OCI-LY3 (cell line): ENCODE results near the gene SLC36A1.

Experiments used
- H2AFZ ChIP-seq: fragments of 200-600, 300-600 bp; shearing (Covaris generic); 2 replicates; pipeline ENCODE4 v1.6.0; 2014; ENCODE audit warnings: antibody characterized with exemption, low read depth, low read length
- H3K27ac ChIP-seq: fragments of 200-600, 300-600 bp; sonication (generic); 2 replicates; pipeline ENCODE4 v1.5.1; 2014; ENCODE audit warnings: mild to moderate bottlenecking, low read length, moderate library complexity, mixed read lengths
- H3K27me3 ChIP-seq: fragments of 200-600, 300-600 bp; sonication (generic); 2 replicates; pipeline ENCODE4 v1.6.1; 2014; ENCODE audit warnings: low read depth, low read length, mixed read lengths
- H3K36me3 ChIP-seq: fragments of 200-600, 300-600 bp; sonication (generic); replicated peaks from 2 replicates; pipeline ENCODE3; 2014; ENCODE audit warnings: low read depth, low read length, mixed read lengths
- H3K4me1 ChIP-seq: fragments of 300-600, 200-600 bp; sonication (generic); 2 replicates; pipeline ENCODE4 v1.6.1; 2014; ENCODE audit warnings: low read length, mixed read lengths
- H3K4me2 ChIP-seq: fragments of 200-600, 300-600 bp; sonication (generic); 2 replicates; pipeline ENCODE4 v1.6.1; 2014; ENCODE audit warnings: low read length, mixed read lengths
- H3K4me3 ChIP-seq: fragments of 300-600, 200-600 bp; sonication (generic); 2 replicates; pipeline ENCODE4 v1.5.1; 2014; ENCODE audit warnings: antibody characterized with exemption, mild to moderate bottlenecking, low read length, moderate library complexity
- H3K79me2 ChIP-seq: fragments of 300-600, 200-600 bp; shearing (Covaris generic); 2 replicates; pipeline ENCODE4 v1.6.1; 2014; ENCODE audit warnings: mild to moderate bottlenecking, low read length, mixed read lengths
- H3K9ac ChIP-seq: fragments of 300-600, 200-600 bp; shearing (Covaris generic); 2 replicates; pipeline ENCODE4 v1.6.0; 2014; ENCODE audit warnings: mild to moderate bottlenecking, low read length, moderate library complexity
- H3K9me3 ChIP-seq: fragments of 200-600, 300-600 bp; shearing (Covaris generic); 2 replicates; pipeline ENCODE4 v1.6.1; 2014; ENCODE audit warnings: low read length, mixed read lengths; ENCODE audit not compliant: insufficient read depth
- H4K20me1 ChIP-seq: fragments of 200-600, 300-600 bp; sonication (generic); 2 replicates; pipeline ENCODE4 v1.6.1; 2016; ENCODE audit warnings: low read length, mixed read lengths; ENCODE audit not compliant: insufficient read depth
- EZH2phosphoT487 ChIP-seq: fragments of 200-600 bp; shearing (Covaris generic); IDR thresholded peaks from 2 replicates; pipeline ENCODE4 v1.6.1; 2018; ENCODE audit warnings: antibody characterized with exemption, mixed run types, low read depth
- TF ChIP-seq, protein P1 (sequence below): fragments of 200-600, 300-600 bp; sonication (generic); IDR thresholded peaks from 2 replicates; pipeline ENCODE4 v1.5.1; 2014; ENCODE audit warnings: antibody characterized with exemption, low read length, low read depth

Gene SLC36A1

DNA sequence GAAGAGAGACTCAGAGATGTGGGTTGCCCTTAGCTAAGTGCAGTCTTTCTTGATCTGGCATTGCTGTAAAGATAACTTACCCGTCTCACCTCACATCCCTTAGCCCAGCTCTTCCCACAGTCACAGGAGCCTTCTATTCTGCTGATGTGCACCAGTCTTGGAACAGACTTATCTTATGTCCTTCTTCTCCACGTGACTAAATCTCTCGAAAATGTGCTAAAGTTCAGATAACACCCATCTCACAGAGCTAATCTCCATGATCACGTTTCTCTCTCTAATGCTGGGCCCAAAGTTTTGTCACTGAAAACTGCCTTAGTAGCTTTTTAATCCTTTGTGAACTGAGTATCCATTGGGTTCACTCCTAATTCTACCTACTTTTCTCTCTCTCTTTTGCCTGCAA, 16.7 kb downstream of the SLC36A1 start:
- Histone ChIP-seq H3K79me2 (no peaks in the 10 kb centered on the region), H2AFZ (no peak overlapping the region), H3K9ac (no peak overlapping the region), H3K4me2 (no peak overlapping the region), H3K9me3 (no peaks in the 10 kb centered on the region), H3K36me3 (no peaks in the 10 kb centered on the region), H4K20me1 (no peaks in the 10 kb centered on the region), H3K27ac (no peak overlapping the region), H3K4me3 (no peak overlapping the region), H3K27me3 (no peaks in the 10 kb centered on the region), H3K4me1 (peaks cover 11% of the 10 kb centered on the region)
- TF ChIP-seq, protein P1, sequence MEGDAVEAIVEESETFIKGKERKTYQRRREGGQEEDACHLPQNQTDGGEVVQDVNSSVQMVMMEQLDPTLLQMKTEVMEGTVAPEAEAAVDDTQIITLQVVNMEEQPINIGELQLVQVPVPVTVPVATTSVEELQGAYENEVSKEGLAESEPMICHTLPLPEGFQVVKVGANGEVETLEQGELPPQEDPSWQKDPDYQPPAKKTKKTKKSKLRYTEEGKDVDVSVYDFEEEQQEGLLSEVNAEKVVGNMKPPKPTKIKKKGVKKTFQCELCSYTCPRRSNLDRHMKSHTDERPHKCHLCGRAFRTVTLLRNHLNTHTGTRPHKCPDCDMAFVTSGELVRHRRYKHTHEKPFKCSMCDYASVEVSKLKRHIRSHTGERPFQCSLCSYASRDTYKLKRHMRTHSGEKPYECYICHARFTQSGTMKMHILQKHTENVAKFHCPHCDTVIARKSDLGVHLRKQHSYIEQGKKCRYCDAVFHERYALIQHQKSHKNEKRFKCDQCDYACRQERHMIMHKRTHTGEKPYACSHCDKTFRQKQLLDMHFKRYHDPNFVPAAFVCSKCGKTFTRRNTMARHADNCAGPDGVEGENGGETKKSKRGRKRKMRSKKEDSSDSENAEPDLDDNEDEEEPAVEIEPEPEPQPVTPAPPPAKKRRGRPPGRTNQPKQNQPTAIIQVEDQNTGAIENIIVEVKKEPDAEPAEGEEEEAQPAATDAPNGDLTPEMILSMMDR, result no peak
- TF ChIP-seq EZH2phosphoT487, result no peak

DNA sequence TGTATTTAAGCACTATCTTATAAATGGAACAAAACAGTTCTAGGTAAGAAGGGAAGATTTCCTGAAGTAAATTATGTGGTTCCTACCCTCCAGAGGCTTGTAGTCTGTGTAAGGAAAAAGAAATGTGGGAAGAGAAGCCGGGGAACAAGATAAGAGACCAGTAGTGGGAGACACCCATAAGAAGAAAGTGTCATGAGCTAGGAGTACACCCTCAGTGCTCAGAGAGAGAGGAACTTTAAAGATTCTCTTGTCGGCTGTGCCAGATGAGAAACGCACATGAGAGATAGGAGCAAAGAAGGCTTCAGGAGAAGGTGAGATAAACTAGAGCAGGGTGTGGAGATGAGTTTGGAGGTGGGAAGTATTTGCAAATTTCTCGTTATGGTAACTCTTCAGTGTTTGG, 18.1 kb downstream of the SLC36A1 start:
- Histone ChIP-seq H3K27me3 (no peaks in the 10 kb centered on the region), H3K27ac (no peak overlapping the region), H3K79me2 (no peaks in the 10 kb centered on the region), H3K36me3 (no peaks in the 10 kb centered on the region), H3K4me1 (peaks cover 11% of the 10 kb centered on the region), H3K4me3 (no peak overlapping the region), H3K9ac (no peak overlapping the region), H3K9me3 (no peaks in the 10 kb centered on the region), H4K20me1 (no peaks in the 10 kb centered on the region), H2AFZ (no peak overlapping the region), H3K4me2 (no peak overlapping the region)
- TF ChIP-seq, protein P1, result no peak
- TF ChIP-seq EZH2phosphoT487, result no peak

DNA sequence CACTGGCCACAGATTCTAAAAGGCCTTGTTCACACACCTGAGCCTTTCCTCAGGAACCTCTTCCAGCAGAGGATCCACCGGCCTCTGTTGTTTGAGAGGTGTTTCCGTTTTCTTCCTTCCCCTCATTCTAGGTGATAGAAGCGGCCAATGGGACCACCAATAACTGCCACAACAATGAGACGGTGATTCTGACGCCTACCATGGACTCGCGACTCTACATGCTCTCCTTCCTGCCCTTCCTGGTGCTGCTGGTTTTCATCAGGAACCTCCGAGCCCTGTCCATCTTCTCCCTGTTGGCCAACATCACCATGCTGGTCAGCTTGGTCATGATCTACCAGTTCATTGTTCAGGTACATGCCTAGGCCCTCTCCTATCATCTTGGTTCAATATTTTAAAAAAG, 20.2 kb downstream of the SLC36A1 start:
- Histone ChIP-seq H3K36me3 (no peaks in the 10 kb centered on the region), H3K27me3 (no peaks in the 10 kb centered on the region), H4K20me1 (no peaks in the 10 kb centered on the region), H3K27ac (no peak overlapping the region), H3K4me1 (no peaks in the 10 kb centered on the region), H3K4me2 (no peak overlapping the region), H3K4me3 (no peak overlapping the region), H3K9ac (no peak overlapping the region), H2AFZ (no peak overlapping the region), H3K9me3 (no peaks in the 10 kb centered on the region), H3K79me2 (no peaks in the 10 kb centered on the region)
- TF ChIP-seq EZH2phosphoT487, result no peak
- TF ChIP-seq, protein P1, result no peak

DNA sequence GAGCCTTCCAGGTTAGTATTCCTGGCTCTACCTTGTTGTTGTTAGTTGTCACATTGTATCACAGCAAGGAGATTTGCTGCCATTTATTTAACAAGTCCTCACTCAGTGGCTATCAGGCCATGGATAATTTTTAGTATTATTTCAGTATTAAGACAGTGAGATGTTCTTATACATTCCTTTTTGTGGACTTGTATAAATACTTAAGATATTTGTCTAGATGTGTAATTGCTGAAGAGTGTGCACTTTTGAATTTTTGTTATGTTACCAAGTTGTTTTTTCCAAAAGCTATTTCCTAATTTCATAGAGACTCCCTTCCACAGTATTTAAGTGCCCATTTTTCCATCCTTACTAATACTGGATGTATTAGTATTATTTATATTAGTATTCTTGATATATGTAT, 22.0 kb downstream of the SLC36A1 start:
- no peak overlapping the region for H3K4me2 ChIP-seq
- H3K9me3 ChIP-seq, result no peaks in the 10 kb centered on the region
- no peak for TF ChIP-seq EZH2phosphoT487
- TF ChIP-seq, protein P1, result no peak
- no peaks in the 10 kb centered on the region for H4K20me1 ChIP-seq
- no peak overlapping the region for H3K27ac ChIP-seq
- no peak overlapping the region for H3K4me3 ChIP-seq
- H2AFZ ChIP-seq, result no peak overlapping the region
- H3K9ac ChIP-seq, result no peak overlapping the region
- no peaks in the 10 kb centered on the region for H3K4me1 ChIP-seq
- no peaks in the 10 kb centered on the region for H3K79me2 ChIP-seq
- H3K27me3 ChIP-seq, result no peaks in the 10 kb centered on the region
- H3K36me3 ChIP-seq, result no peaks in the 10 kb centered on the region
